WTC11 (cell line): ENCODE data around the gene NEBL. TPM values are rescaled to one million over a fixed set of nuclear protein-coding genes. Genes with fewer than 3 reads are reported as not detected.

ENCODE experiments used
- ATAC-seq: fragments of 200-7000 bp; cut with Tn5 transposase; 2 replicates; pipeline ENCODE4 v1.10.0; 2021; ENCODE audit warnings: mild to moderate bottlenecking, moderate library complexity
- CTCF ChIA-PET: fragments of 300-600 bp; sonication (Branson Sonifier 250); formaldehyde crosslinking; loops from one replicate; lab custom pipeline; 2021; ENCODE audit warnings: antibody characterized with exemption; lab: Charles Lee
- POLR2A ChIA-PET: fragments of 350-600 bp; sonication (Branson Sonifier 250); formaldehyde crosslinking; loops from one replicate; lab custom pipeline; 2021; ENCODE audit warnings: antibody characterized with exemption; lab: Charles Lee
- DNase-seq: peaks from one replicate; pipeline ENCODE4 v3.0.0; 2021; ENCODE audit warnings: low spot score
- H3K27ac Mint-ChIP-seq: 2 replicates; pipeline ENCODE4 v1.8.0; 2021; ENCODE audit warnings: mixed read lengths
- H3K27me3 Mint-ChIP-seq: 2 replicates; pipeline ENCODE4 v1.8.0; 2021; ENCODE audit warnings: low read depth, mild to moderate bottlenecking, moderate library complexity, mixed read lengths
- H3K36me3 Mint-ChIP-seq: 2 replicates; pipeline ENCODE4 v1.8.0; 2021; ENCODE audit warnings: mixed read lengths
- H3K4me1 Mint-ChIP-seq: 2 replicates; pipeline ENCODE4 v1.8.0; 2022; ENCODE audit warnings: mixed read lengths
- H3K4me3 Mint-ChIP-seq: 2 replicates; pipeline ENCODE4 v1.8.0; 2021; ENCODE audit warnings: mild to moderate bottlenecking, moderate library complexity, mixed read lengths
- H3K9me3 Mint-ChIP-seq: 2 replicates; pipeline ENCODE4 v1.8.0; 2021; ENCODE audit warnings: mixed read lengths
- CREM ChIP-seq: sonication (generic); formaldehyde crosslinking; IDR thresholded peaks from 2 replicates; pipeline ENCODE4 v1.8.1; 2022; ENCODE audit warnings: mild to moderate bottlenecking, missing genetic modification reagents, moderate library complexity
- E2F4 ChIP-seq: sonication (generic); formaldehyde crosslinking; IDR thresholded peaks from 2 replicates; pipeline ENCODE4 v1.8.1; 2022; ENCODE audit warnings: low read depth, mild to moderate bottlenecking, moderate library complexity, missing genetic modification reagents, borderline replicate concordance
- FOXK1 ChIP-seq: sonication (generic); formaldehyde crosslinking; IDR thresholded peaks from 2 replicates; pipeline ENCODE4 v1.8.0; 2022; ENCODE audit warnings: mild to moderate bottlenecking, moderate library complexity, missing genetic modification reagents
- HMGXB4 ChIP-seq: sonication (generic); formaldehyde crosslinking; IDR thresholded peaks from 2 replicates; pipeline ENCODE4 v1.8.1; 2023; ENCODE audit warnings: mild to moderate bottlenecking, moderate library complexity, missing genetic modification reagents
- IRF2 ChIP-seq: sonication (generic); formaldehyde crosslinking; IDR thresholded peaks from 2 replicates; pipeline ENCODE4 v1.8.0; 2022; ENCODE audit warnings: low read depth, missing genetic modification reagents, borderline replicate concordance
- JUN ChIP-seq: sonication (generic); formaldehyde crosslinking; IDR thresholded peaks from 2 replicates; pipeline ENCODE4 v1.8.0; 2023; ENCODE audit warnings: mild to moderate bottlenecking, missing genetic modification reagents
- KAT7 ChIP-seq: sonication (generic); formaldehyde crosslinking; IDR thresholded peaks from 2 replicates; pipeline ENCODE4 v1.8.1; 2023; ENCODE audit warnings: missing genetic modification reagents, mild to moderate bottlenecking, borderline replicate concordance
- MXD4 ChIP-seq: fragments of 250-450 bp; sonication (Bioruptor Pico); IDR thresholded peaks from 2 replicates; pipeline ENCODE4 v1.8.0; 2021; ENCODE audit warnings: mild to moderate bottlenecking, moderate library complexity, borderline replicate concordance
- MYBL2 ChIP-seq: sonication (generic); formaldehyde crosslinking; IDR thresholded peaks from 2 replicates; pipeline ENCODE4 v1.8.1; 2023; ENCODE audit warnings: mild to moderate bottlenecking, moderate library complexity, missing genetic modification reagents
- NFE2L1 ChIP-seq: sonication (generic); formaldehyde crosslinking; IDR thresholded peaks from 2 replicates; pipeline ENCODE4 v1.8.1; 2023; ENCODE audit warnings: missing genetic modification reagents
- RELA ChIP-seq: sonication (generic); formaldehyde crosslinking; IDR thresholded peaks from 2 replicates; pipeline ENCODE4 v1.8.1; 2022; ENCODE audit warnings: missing genetic modification reagents, mild to moderate bottlenecking, borderline replicate concordance
- TCF7 ChIP-seq: sonication (generic); formaldehyde crosslinking; IDR thresholded peaks from 2 replicates; pipeline ENCODE4 v1.8.0; 2022; ENCODE audit warnings: mild to moderate bottlenecking, low read depth, missing genetic modification reagents, moderate library complexity
- TP53 ChIP-seq: sonication (generic); formaldehyde crosslinking; IDR thresholded peaks from 2 replicates; pipeline ENCODE4 v1.8.1; 2023; ENCODE audit warnings: mild to moderate bottlenecking, missing genetic modification reagents
- ZNF232 ChIP-seq: sonication (generic); formaldehyde crosslinking; IDR thresholded peaks from 2 replicates; pipeline ENCODE4 v1.8.0; 2022; ENCODE audit warnings: mild to moderate bottlenecking, missing genetic modification reagents
- ZNF263 ChIP-seq: sonication (generic); formaldehyde crosslinking; IDR thresholded peaks from 2 replicates; pipeline ENCODE4 v1.8.1; 2022; ENCODE audit warnings: low read depth, mild to moderate bottlenecking, moderate library complexity, missing genetic modification reagents
- ZNF396 ChIP-seq: fragments of 250-450 bp; sonication (Bioruptor Pico); IDR thresholded peaks from 2 replicates; pipeline ENCODE4 v1.8.0; 2021; ENCODE audit warnings: mild to moderate bottlenecking, moderate library complexity, borderline replicate concordance
- total RNA-seq: library from RNA; stranded (reverse); gene quantifications from 3 replicates; pipeline ENCODE4 v1.2.3, GENCODE V29; 2021
- TF ChIP-seq, protein P1 (sequence below): fragments of 250-450 bp; sonication (Bioruptor Pico); conservative IDR thresholded peaks from 2 replicates; pipeline ENCODE4 v1.9.0; 2021; ENCODE audit warnings: mild to moderate bottlenecking
- TF ChIP-seq, protein P2 (sequence below): fragments of 250-450 bp; sonication (Bioruptor Pico); IDR thresholded peaks from 2 replicates; pipeline ENCODE4 v1.8.0; 2021; ENCODE audit warnings: mild to moderate bottlenecking
- TF ChIP-seq, protein P3 (sequence below): sonication (generic); formaldehyde crosslinking; IDR thresholded peaks from 2 replicates; pipeline ENCODE4 v1.8.1; 2023; ENCODE audit warnings: mild to moderate bottlenecking, missing genetic modification reagents
- TF ChIP-seq, protein P4 (sequence below): sonication (generic); formaldehyde crosslinking; IDR thresholded peaks from 2 replicates; pipeline ENCODE4 v1.8.0; 2023; ENCODE audit warnings: mild to moderate bottlenecking, missing genetic modification reagents
- TF ChIP-seq, protein P5 (sequence below): sonication (generic); formaldehyde crosslinking; IDR thresholded peaks from 2 replicates; pipeline ENCODE4 v1.8.1; 2023; ENCODE audit warnings: mild to moderate bottlenecking, missing genetic modification reagents, moderate library complexity

Gene NEBL
- total RNA-seq, 1 experiment from 2014 or later, result 8.9 TPM

- TF ChIP-seq, protein P1, sequence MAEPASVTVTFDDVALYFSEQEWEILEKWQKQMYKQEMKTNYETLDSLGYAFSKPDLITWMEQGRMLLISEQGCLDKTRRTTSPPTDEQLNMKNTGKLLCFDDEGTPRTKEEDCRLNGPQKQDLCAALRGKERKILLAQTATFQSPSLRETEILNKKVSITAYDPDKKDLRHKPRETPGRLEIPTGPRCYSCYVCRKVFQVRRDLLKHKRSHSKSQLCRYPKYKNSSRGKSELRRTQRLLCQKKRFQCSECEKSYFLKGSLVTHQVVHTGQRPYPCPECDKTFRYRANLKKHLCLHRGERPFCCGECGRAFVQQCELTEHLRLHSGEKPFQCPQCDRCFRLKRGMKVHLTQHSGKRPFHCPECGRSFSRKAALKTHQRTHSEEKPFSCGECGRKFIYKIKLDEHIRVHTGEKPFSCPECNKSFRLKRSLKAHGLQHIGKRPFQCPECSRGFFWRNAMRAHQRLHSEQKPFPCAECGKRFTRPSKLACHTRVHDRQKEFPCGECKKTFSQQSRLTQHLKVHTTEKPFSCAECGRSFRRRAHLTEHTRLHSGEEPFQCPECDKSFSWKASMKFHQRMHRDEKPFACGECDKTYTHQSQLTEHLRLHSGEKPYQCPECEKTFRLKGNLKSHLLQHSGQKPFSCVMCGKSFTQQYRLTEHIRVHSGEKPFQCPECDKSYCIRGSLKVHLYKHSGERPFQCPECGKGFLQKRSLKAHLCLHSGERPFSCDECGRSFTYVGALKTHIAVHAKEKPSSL (CRISPR knock-in tag), result no peak
- TF ChIP-seq, all 79 proteins: peak for 0
Measured at GRCh38 chr10:20841419-20841818, 55.7 kb downstream of the NEBL start (continued).

DNA sequence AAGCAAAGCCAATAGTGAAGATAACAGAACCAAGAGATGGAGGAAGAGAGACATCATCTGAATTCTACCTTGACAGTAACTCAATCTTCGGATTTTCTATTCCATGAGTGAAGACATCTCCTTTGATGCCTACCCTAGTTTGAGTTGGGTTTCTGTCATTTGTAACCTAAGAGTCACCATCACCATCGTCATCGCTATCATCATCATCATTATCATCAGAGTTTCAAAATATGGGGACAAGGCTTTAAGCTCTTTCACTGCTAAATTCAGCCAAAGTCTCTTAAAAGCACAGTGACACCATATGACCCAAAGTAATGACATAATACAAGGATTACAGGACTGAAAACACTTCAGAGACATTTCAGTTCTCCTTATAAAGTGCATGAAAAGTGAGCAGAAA lies 57.2 kb downstream of the NEBL start:
- no peak for TF ChIP-seq RELA
- TF ChIP-seq E2F4 (CRISPR knock-in tag), result no peak
- no peak for TF ChIP-seq TCF7 (CRISPR knock-in tag)
- no peak for TF ChIP-seq ZNF263 (CRISPR knock-in tag)
- TF ChIP-seq, protein P2, sequence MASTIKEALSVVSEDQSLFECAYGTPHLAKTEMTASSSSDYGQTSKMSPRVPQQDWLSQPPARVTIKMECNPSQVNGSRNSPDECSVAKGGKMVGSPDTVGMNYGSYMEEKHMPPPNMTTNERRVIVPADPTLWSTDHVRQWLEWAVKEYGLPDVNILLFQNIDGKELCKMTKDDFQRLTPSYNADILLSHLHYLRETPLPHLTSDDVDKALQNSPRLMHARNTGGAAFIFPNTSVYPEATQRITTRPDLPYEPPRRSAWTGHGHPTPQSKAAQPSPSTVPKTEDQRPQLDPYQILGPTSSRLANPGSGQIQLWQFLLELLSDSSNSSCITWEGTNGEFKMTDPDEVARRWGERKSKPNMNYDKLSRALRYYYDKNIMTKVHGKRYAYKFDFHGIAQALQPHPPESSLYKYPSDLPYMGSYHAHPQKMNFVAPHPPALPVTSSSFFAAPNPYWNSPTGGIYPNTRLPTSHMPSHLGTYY, result no peak
- TF ChIP-seq NFE2L1 (CRISPR knock-in tag), result no peak
- TF ChIP-seq HMGXB4 (CRISPR knock-in tag), result no peak
- no peak for TF ChIP-seq KAT7 (CRISPR knock-in tag)
- TF ChIP-seq MYBL2 (CRISPR knock-in tag), result no peak
- no peak for TF ChIP-seq CREM
- no peak for TF ChIP-seq ZNF396 (CRISPR knock-in tag)
- TF ChIP-seq, protein P3, sequence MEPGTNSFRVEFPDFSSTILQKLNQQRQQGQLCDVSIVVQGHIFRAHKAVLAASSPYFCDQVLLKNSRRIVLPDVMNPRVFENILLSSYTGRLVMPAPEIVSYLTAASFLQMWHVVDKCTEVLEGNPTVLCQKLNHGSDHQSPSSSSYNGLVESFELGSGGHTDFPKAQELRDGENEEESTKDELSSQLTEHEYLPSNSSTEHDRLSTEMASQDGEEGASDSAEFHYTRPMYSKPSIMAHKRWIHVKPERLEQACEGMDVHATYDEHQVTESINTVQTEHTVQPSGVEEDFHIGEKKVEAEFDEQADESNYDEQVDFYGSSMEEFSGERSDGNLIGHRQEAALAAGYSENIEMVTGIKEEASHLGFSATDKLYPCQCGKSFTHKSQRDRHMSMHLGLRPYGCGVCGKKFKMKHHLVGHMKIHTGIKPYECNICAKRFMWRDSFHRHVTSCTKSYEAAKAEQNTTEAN (CRISPR knock-in tag), result no peak
- TF ChIP-seq, protein P4, sequence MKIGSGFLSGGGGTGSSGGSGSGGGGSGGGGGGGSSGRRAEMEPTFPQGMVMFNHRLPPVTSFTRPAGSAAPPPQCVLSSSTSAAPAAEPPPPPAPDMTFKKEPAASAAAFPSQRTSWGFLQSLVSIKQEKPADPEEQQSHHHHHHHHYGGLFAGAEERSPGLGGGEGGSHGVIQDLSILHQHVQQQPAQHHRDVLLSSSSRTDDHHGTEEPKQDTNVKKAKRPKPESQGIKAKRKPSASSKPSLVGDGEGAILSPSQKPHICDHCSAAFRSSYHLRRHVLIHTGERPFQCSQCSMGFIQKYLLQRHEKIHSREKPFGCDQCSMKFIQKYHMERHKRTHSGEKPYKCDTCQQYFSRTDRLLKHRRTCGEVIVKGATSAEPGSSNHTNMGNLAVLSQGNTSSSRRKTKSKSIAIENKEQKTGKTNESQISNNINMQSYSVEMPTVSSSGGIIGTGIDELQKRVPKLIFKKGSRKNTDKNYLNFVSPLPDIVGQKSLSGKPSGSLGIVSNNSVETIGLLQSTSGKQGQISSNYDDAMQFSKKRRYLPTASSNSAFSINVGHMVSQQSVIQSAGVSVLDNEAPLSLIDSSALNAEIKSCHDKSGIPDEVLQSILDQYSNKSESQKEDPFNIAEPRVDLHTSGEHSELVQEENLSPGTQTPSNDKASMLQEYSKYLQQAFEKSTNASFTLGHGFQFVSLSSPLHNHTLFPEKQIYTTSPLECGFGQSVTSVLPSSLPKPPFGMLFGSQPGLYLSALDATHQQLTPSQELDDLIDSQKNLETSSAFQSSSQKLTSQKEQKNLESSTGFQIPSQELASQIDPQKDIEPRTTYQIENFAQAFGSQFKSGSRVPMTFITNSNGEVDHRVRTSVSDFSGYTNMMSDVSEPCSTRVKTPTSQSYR (CRISPR knock-in tag), result no peak
- no peak for TF ChIP-seq IRF2 (CRISPR knock-in tag)
- TF ChIP-seq TP53, result no peak
- no peak for TF ChIP-seq JUN (CRISPR knock-in tag)
- no peak for TF ChIP-seq ZNF232 (CRISPR knock-in tag)
- no peak for TF ChIP-seq FOXK1 (CRISPR knock-in tag)
- TF ChIP-seq, protein P5, sequence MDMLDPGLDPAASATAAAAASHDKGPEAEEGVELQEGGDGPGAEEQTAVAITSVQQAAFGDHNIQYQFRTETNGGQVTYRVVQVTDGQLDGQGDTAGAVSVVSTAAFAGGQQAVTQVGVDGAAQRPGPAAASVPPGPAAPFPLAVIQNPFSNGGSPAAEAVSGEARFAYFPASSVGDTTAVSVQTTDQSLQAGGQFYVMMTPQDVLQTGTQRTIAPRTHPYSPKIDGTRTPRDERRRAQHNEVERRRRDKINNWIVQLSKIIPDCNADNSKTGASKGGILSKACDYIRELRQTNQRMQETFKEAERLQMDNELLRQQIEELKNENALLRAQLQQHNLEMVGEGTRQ (CRISPR knock-in tag), result no peak
- TF ChIP-seq MXD4 (CRISPR knock-in tag), result no peak
- no peak for ATAC-seq
- no peak overlapping the region for H3K27ac Mint-ChIP-seq
- H3K27me3 Mint-ChIP-seq, result no peaks in the 10 kb centered on the region
- no peaks in the 10 kb centered on the region for H3K4me1 Mint-ChIP-seq
- H3K36me3 Mint-ChIP-seq, result peaks cover 11% of the 10 kb centered on the region
- no peak overlapping the region for H3K4me3 Mint-ChIP-seq
- DNase-seq, result no peak
- ChIA-PET POLR2A (no interaction called here), CTCF (no interaction called here)
- H3K9me3 Mint-ChIP-seq, result peaks cover 38% of the 10 kb centered on the region
